ENCODE measurements around the gene SLC3A2. TPM values are rescaled to one million over a fixed set of nuclear protein-coding genes. Genes with fewer than 3 reads are reported as not detected.

Gene SLC3A2
- total and polyA plus RNA-seq, 2 donors (not counting 3 experiments of a cell fraction or from before 2014, with no cell fraction given), result 208 to 337 TPM

DNA sequence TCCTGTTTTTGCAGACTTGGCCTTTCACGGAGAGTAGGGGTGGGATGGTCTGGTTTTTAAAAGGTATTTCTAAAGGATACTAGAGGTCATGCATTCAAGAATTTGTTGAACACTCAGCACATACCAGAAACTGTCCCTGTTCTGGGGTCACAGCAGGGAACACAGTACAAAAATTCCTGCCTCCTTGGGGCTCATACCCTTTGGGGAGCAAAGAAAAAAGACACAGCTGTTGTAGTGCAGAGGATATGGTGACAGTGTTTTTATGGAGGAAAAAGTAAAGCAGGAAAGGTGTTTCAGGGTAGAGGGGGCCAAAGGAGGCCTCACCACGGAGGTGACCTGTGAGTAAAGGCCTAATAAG lies 8.4 kb downstream of the SLC3A2 start:
- TF ChIP-seq MAX (IDR thresholded peaks at IDR 0.05; ENCODE audit: insufficient read depth, insufficient read length) (no peak), FOS (IDR thresholded peaks at IDR 0.05; ENCODE audit: borderline replicate concordance, insufficient read depth, low read length) (no peak), MYC (IDR thresholded peaks at IDR 0.05; ENCODE audit: low read depth, low read length) (no peak), GATA2 (IDR thresholded peaks at IDR 0.05; ENCODE audit: insufficient read depth, insufficient read length, low read depth, low read length) (no peak), POLR2A (IDR thresholded peaks at IDR 0.05; ENCODE audit: low read depth, low read length) (no peak), JUN (IDR thresholded peaks at IDR 0.05; ENCODE audit: borderline replicate concordance, insufficient read depth, insufficient read length, low read depth) (no peak), EZH2 (IDR thresholded peaks at IDR 0.05; ENCODE audit: borderline replicate concordance, low read depth, low read length, severe bottlenecking) (no peak), POLR2AphosphoS5 (IDR thresholded peaks at IDR 0.05; ENCODE audit: insufficient read depth, low read depth, low read length) (no peak)
- TF ChIP-seq, protein P1, sequence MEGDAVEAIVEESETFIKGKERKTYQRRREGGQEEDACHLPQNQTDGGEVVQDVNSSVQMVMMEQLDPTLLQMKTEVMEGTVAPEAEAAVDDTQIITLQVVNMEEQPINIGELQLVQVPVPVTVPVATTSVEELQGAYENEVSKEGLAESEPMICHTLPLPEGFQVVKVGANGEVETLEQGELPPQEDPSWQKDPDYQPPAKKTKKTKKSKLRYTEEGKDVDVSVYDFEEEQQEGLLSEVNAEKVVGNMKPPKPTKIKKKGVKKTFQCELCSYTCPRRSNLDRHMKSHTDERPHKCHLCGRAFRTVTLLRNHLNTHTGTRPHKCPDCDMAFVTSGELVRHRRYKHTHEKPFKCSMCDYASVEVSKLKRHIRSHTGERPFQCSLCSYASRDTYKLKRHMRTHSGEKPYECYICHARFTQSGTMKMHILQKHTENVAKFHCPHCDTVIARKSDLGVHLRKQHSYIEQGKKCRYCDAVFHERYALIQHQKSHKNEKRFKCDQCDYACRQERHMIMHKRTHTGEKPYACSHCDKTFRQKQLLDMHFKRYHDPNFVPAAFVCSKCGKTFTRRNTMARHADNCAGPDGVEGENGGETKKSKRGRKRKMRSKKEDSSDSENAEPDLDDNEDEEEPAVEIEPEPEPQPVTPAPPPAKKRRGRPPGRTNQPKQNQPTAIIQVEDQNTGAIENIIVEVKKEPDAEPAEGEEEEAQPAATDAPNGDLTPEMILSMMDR (IDR thresholded peaks at IDR 0.05; ENCODE audit: extremely low read depth in 1 of 2, insufficient read depth in 1 of 2, low read depth in 1 of 2, low read length in 2 of 2), result no peak
- intact Hi-C loops (cut with micrococcal nuclease) (no loop called here), dilution Hi-C loops (cut with MboI; ENCODE audit: extremely low pct_ligation_motif_present, low sequenced_read_pairs) (no loop called here)
- peaks cover 33 to 35% of the 10 kb centered on the region in 2 experiments for H3K36me3 ChIP-seq (ENCODE audit: control insufficient read depth in 2 of 2, extremely low read depth in 1 of 2, insufficient read depth in 2 of 2, low read length in 2 of 2)
- H2AFZ ChIP-seq (ENCODE audit: low read depth, low read length), result no peak overlapping the region
- peaks cover 36% of the 10 kb centered on the region for H3K4me1 ChIP-seq (ENCODE audit: control insufficient read depth, extremely low read depth, insufficient read depth, low read length)
- no peak for FAIRE-seq
- H3K4me2 ChIP-seq (ENCODE audit: insufficient read depth, low read length), result no peak overlapping the region
- BruUV-seq (replicated peaks), result no TSS peak
- peaks cover 28% of the 10 kb centered on the region for H3K79me2 ChIP-seq (ENCODE audit: control insufficient read depth, insufficient read depth, low read length)
- no peaks in the 10 kb centered on the region for H3K27me3 ChIP-seq (ENCODE audit: control insufficient read depth in 2 of 2, insufficient read depth in 2 of 2, low read length in 2 of 2)
- DNase-seq (ENCODE audit: low read depth, low spot score), result no peak
- no peak overlapping the region for H3K4me3 ChIP-seq (replicated peaks in 1 of 3; ENCODE audit: insufficient read depth in 1 of 3, low read depth in 1 of 3, low read length in 3 of 3)
- H4K20me1 ChIP-seq (replicated peaks; ENCODE audit: control insufficient read depth, extremely low read depth, insufficient read depth, low read length), result peaks cover 5% of the 10 kb centered on the region
- H3K9me3 ChIP-seq (replicated peaks; ENCODE audit: control insufficient read depth, insufficient read depth, low read length), result no peaks in the 10 kb centered on the region
- no peak overlapping the region for H3K27ac ChIP-seq (ENCODE audit: insufficient read depth, low read depth, low read length)
- ChIA-PET POLR2A (interaction anchor here (0.6 to 1.3 kb wide), 3 partner anchors 7 to 48 kb away, joined by 3 to 8 read pairs (median 7); no protein-coding TSS in a partner anchor), CTCF (interaction anchor here (0.6 to 3.4 kb wide), 8 partner anchors 8 to 134 kb away, joined by 3 to 11 read pairs (median 5); partner anchors contain the start of genes SLC3A2 and TMEM179B)
- H3K9ac ChIP-seq (replicated peaks; ENCODE audit: extremely low read depth, insufficient read depth, low read length), result no peak overlapping the region
- no peaks in the 10 kb centered on the region for H3K9me1 ChIP-seq (replicated peaks; ENCODE audit: control insufficient read depth, extremely low read depth, insufficient read depth, low read length)

Data from endothelial cell of umbilical vein (primary cell).